ENCODE results near the gene AFF4.

The AFF4 gene

DNA sequence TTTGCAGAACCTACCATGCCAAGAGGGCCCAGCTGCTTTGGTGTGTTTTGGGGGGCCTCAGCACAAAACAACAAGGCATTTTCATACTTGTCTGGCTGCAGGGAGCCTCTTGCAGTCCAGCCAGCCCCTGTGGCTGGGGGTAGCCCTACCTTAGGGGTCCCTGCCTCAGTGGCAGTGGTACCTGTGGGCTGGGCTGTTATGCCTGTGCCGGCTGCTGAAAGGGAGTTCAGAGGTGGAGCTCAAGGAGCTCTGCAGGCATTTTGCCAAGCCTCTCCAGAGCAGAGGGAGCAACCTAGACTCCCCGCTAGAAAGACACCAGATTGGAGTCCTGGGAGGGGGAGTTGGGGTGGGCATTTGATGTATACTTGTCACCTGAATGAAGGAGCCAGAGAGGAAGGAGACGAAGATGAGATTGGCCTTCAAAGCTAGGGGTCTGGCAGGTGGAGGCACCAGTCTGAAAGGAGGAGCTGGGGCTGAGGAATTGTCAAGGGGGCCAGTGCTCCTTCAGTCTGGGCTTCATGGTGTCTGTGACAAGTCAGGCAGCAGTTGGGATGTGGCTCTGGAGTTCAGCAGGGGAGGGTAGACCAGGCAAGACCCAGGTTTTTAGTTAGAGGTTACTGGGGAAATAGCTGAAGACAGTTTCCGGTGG lies 134.5 kb downstream of the AFF4 start:
- Mint-ChIP-seq H3K27ac (peak overlapping the region; percentile 65), H3K36me3 (peaks cover 0 to 6% of the 10 kb centered on the region in 2 donors), H3K4me3 (peak overlapping the region; percentile 87 to 93), H3K9me3 (no peaks in the 10 kb centered on the region), H3K4me1 (peaks cover 9 to 31% of the 10 kb centered on the region in 2 donors), H3K27me3 (peaks cover 46 to 63% of the 10 kb centered on the region in 2 donors)
- ATAC-seq (replicated peaks) (no peak), DNase-seq (no peak)

- Mint-ChIP-seq H3K27ac (no peak overlapping the region), H3K36me3 (peaks cover 0 to 6% of the 10 kb centered on the region in 2 donors), H3K9me3 (no peaks in the 10 kb centered on the region), H3K27me3 (peaks cover 55 to 72% of the 10 kb centered on the region in 2 donors), H3K4me1 (peaks cover 10 to 40% of the 10 kb centered on the region in 2 donors), H3K4me3 (no peak overlapping the region)
- no peak for ATAC-seq (replicated peaks)
- no peak for DNase-seq
These were observed 135.3 kb downstream of the AFF4 start for GRCh38 chr5:132827943-132828673.

DNA sequence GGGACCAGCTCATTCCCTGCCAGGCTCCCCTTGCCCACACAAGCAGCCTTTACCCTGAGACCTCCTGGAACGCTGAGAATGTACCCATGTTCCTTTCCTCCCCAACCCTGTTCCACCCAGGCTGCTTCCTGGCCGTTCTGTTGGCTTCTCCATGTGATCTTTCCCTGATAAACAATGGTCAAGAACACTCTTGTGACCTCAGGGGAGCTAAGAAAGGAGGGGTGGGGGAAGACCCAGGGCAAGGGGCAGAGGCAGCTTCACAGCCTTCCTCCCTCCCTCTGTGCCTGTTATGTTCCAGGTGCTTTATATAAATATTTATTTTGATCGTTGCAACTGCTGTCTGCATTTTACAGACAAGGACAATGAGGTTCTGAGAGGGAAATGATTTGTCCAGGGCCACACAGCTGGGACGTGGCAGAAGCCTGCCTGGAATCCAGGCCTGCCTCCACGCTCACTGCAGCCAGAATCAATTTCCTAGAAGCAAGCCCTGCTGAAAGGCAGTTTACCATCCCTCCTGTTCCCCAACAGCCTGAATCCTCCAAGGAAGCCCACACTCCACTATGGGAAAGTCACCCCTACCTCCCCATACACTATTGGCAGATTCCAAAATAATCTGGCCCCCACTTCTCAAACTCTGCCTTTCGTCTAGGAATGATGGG lies 136.9 kb downstream of the AFF4 start:
- Mint-ChIP-seq H3K27ac (no peak overlapping the region), H3K36me3 (peaks cover 0 to 6% of the 10 kb centered on the region in 2 donors), H3K4me1 (peaks cover 10 to 43% of the 10 kb centered on the region in 2 donors), H3K9me3 (no peaks in the 10 kb centered on the region), H3K4me3 (peak overlapping the region in 1 of 2 donors; percentile 54), H3K27me3 (peaks cover 58 to 86% of the 10 kb centered on the region in 2 donors)
- ATAC-seq (replicated peaks) = no peak
- DNase-seq = no peak

DNA sequence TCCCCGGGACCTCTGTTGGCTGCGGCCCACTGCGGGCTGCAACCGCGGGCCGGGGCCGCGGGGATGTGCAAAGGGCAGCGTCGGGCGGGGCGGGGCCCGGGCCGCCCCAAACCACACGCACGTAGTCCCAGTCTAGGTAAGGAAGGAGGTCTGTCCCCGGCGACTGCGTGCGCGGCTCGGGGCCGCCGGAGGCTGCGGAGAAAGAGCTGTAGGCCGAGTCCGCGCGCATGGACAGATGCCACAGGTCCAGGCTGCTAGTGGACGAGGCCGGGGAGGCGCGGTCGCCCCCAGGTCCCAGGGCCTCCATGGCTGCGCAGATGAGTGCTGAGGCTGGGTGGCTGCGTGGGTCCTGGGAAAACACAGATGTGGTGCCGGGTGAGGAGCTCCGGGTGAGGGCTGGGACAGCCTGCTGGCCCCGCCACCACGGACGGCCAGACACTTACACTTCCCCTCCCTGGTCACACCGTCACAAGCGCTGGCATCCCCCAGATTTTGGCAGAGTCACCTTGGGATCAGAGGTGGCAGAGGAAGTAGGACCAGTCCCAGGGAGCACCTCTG lies 137.5 kb downstream of the AFF4 start:
- Mint-ChIP-seq H3K27me3 (peaks cover 52 to 85% of the 10 kb centered on the region in 2 donors), H3K4me1 (peaks cover 8 to 37% of the 10 kb centered on the region in 2 donors)
- ATAC-seq (replicated peaks) = peak; percentile 25 to 26

More for the DNA sequence above, 137.5 kb downstream of the AFF4 start:
- peak overlapping the region; percentile 55 to 69 for H3K4me3 Mint-ChIP-seq
- DNase-seq = no peak
- no peaks in the 10 kb centered on the region for H3K9me3 Mint-ChIP-seq
- no peak overlapping the region for H3K27ac Mint-ChIP-seq
- no peaks in the 10 kb centered on the region for H3K36me3 Mint-ChIP-seq

All from stimulated activated naive B cell treated with anti-CD40 and anti-IgM and Interleukin-4, amounts not matched to agents 10 μg/mL and 1 μg/mL and 100 μg/mL, for 72 hours (primary cell).